Effector memory CD4-positive, alpha-beta T cell (primary cell): ENCODE data around the gene PLXDC1.
"Not testable (repeated sequence)": the region's sequence is repeated elsewhere in the genome, so short reads cannot be mapped to it uniquely, and the experiment has no call there.

Source experiments
- DNase-seq, 3 donors: peaks; one replicate each; pipeline ENCODE4 v3.0.0-alpha.2; 2020
- H3K27ac ChIP-seq: 2 replicates; pipeline ENCODE4 v1.7.0; 2013; ENCODE audit warnings: mild to moderate bottlenecking, low read length, moderate library complexity; ENCODE audit not compliant: insufficient read depth, poor library complexity, severe bottlenecking
- H3K27me3 ChIP-seq: replicated peaks from 2 replicates; pipeline ENCODE4 v1.7.0; 2013; ENCODE audit warnings: mild to moderate bottlenecking, low read length; ENCODE audit not compliant: insufficient read depth, control insufficient read depth, poor library complexity, severe bottlenecking
- H3K36me3 ChIP-seq: 2 replicates; pipeline ENCODE4 v1.7.0; 2013; ENCODE audit warnings: mild to moderate bottlenecking, low read length, moderate library complexity; ENCODE audit not compliant: control insufficient read depth, insufficient read depth
- H3K4me1 ChIP-seq: 2 replicates; pipeline ENCODE4 v1.7.0; 2013; ENCODE audit warnings: low read length, mild to moderate bottlenecking; ENCODE audit not compliant: control insufficient read depth, insufficient read depth, poor library complexity, severe bottlenecking
- H3K4me3 ChIP-seq: 2 replicates; pipeline ENCODE4 v1.7.0; 2013; ENCODE audit warnings: low read length, low read depth, mild to moderate bottlenecking; ENCODE audit not compliant: insufficient read depth, poor library complexity, severe bottlenecking
- H3K9me3 ChIP-seq: 2 replicates; pipeline ENCODE4 v1.7.0; 2013; ENCODE audit warnings: mild to moderate bottlenecking, low read length, moderate library complexity; ENCODE audit not compliant: control insufficient read depth

Gene PLXDC1

GRCh38 chr17:39130205-39130604 lies 21.2 kb downstream of the PLXDC1 start:
- Histone ChIP-seq H3K4me3 (no peak overlapping the region), H3K27me3 (no peaks in the 10 kb centered on the region), H3K36me3 (no peaks in the 10 kb centered on the region), H3K4me1 (no peaks in the 10 kb centered on the region), H3K27ac (no peak overlapping the region), H3K9me3 (no peaks in the 10 kb centered on the region)
- no peak for DNase-seq

GRCh38 chr17:39129544-39129943 lies 21.9 kb downstream of the PLXDC1 start:
- H3K27me3 ChIP-seq, DNase-seq, H3K4me3 ChIP-seq, H3K27ac ChIP-seq, H3K9me3 ChIP-seq, H3K4me1 ChIP-seq, H3K36me3 ChIP-seq: not testable (repeated sequence)

GRCh38 chr17:39126436-39126835 lies 25.0 kb downstream of the PLXDC1 start:
- Histone ChIP-seq H3K36me3 (no peaks in the 10 kb centered on the region), H3K27me3 (no peaks in the 10 kb centered on the region), H3K4me1 (no peaks in the 10 kb centered on the region), H3K4me3 (no peak overlapping the region), H3K27ac (no peak overlapping the region), H3K9me3 (no peaks in the 10 kb centered on the region)
- DNase-seq, result no peak

- H3K27ac ChIP-seq, result no peak overlapping the region
- no peaks in the 10 kb centered on the region for H3K4me1 ChIP-seq
- no peaks in the 10 kb centered on the region for H3K36me3 ChIP-seq
- DNase-seq, result no peak
- H3K27me3 ChIP-seq, result no peaks in the 10 kb centered on the region
- H3K4me3 ChIP-seq, result no peak overlapping the region
- H3K9me3 ChIP-seq, result no peaks in the 10 kb centered on the region
Observed at GRCh38 chr17:39125143-39125875, 26.1 kb downstream of the PLXDC1 start.

DNA sequence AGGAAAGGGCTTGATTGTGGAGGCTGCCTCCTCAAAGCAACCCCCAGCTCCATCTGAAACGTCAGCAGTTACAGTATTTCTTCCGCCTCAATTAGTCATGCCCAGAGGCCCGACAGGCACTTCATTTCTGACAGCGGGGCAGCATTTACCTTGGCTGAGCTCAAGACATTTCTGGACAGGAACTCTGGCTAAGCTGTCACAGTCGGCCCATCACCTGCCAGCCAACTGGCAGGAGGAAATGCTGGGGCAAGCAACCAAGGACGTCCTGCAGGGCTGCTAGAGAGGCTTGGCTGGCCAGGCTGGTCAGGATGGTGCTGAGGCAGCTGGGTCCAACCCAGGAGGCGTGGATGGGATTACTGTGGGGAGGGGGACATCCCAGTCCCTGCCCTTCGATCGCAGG lies 27.8 kb downstream of the PLXDC1 start:
- H3K4me3 ChIP-seq, result no peak overlapping the region
- no peaks in the 10 kb centered on the region for H3K9me3 ChIP-seq
- H3K27me3 ChIP-seq, result no peaks in the 10 kb centered on the region
- no peaks in the 10 kb centered on the region for H3K36me3 ChIP-seq
- H3K4me1 ChIP-seq, result no peaks in the 10 kb centered on the region
- no peak overlapping the region for H3K27ac ChIP-seq
- DNase-seq, result no peak

GRCh38 chr17:39122991-39123390 lies 28.4 kb downstream of the PLXDC1 start:
- no peak for DNase-seq
- no peak overlapping the region for H3K27ac ChIP-seq
- no peaks in the 10 kb centered on the region for H3K27me3 ChIP-seq
- H3K4me1 ChIP-seq, result no peaks in the 10 kb centered on the region
- H3K4me3 ChIP-seq, result no peak overlapping the region
- H3K9me3 ChIP-seq, result no peaks in the 10 kb centered on the region
- no peaks in the 10 kb centered on the region for H3K36me3 ChIP-seq

GRCh38 chr17:39121919-39122318 lies 29.5 kb downstream of the PLXDC1 start:
- not testable (repeated sequence) for H3K27me3 ChIP-seq, H3K36me3 ChIP-seq, H3K4me3 ChIP-seq, DNase-seq, H3K4me1 ChIP-seq, H3K27ac ChIP-seq, H3K9me3 ChIP-seq

DNA sequence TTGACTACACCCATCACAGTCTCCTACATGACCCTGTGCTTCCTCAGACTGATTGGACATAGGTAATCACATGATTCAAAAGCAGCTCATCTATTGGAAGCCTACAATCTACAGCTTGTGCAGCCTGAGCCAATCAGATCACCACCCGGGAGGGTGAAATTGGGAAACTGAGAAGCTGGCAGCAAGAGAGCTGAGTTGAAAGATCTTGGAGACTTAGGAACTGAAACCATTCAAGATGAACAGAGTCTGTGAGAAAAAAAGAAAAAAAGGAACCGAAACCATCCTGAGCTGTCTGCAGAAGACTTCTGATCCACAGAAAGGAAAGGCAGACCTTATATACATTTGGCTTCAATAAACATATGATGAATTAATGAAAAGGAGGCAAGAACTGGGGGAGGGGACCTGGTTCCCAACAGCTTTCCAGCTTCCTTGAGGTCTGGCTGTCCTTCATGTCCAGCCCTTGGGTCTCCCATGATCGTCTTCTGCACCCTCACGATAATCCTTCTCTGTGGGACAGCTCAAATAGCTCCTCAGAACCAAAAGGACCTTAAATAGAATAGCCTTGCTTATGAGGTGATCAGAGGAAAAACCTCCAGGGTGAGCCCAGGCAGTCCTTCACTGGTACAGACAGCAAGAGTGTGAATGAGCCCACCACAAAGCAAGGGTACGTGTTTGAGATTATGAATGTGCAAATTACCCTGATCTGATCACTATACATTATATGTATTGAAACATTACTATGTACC lies 32.6 kb downstream of the PLXDC1 start:
- DNase-seq, result no peak
- Histone ChIP-seq H3K4me3 (no peak overlapping the region), H3K36me3 (no peaks in the 10 kb centered on the region), H3K9me3 (no peaks in the 10 kb centered on the region), H3K4me1 (no peaks in the 10 kb centered on the region), H3K27ac (no peak overlapping the region), H3K27me3 (no peaks in the 10 kb centered on the region)

GRCh38 chr17:39116224-39116623 lies 35.2 kb downstream of the PLXDC1 start:
- no peaks in the 10 kb centered on the region for H3K9me3 ChIP-seq
- no peaks in the 10 kb centered on the region for H3K27me3 ChIP-seq
- no peak overlapping the region for H3K27ac ChIP-seq
- no peaks in the 10 kb centered on the region for H3K4me1 ChIP-seq
- H3K4me3 ChIP-seq, result no peak overlapping the region
- no peak for DNase-seq
- H3K36me3 ChIP-seq, result no peaks in the 10 kb centered on the region

- DNase-seq, result no peak
- no peaks in the 10 kb centered on the region for H3K4me1 ChIP-seq
- H3K36me3 ChIP-seq, result no peaks in the 10 kb centered on the region
- H3K9me3 ChIP-seq, result no peaks in the 10 kb centered on the region
- no peaks in the 10 kb centered on the region for H3K27me3 ChIP-seq
- H3K4me3 ChIP-seq, result no peak overlapping the region
- H3K27ac ChIP-seq, result no peak overlapping the region
Observed at GRCh38 chr17:39115135-39115534, 36.3 kb downstream of the PLXDC1 start.
